NCI-H774 (cell line): ENCODE results near the gene PHLDA1.
"Not testable (repeated sequence)": the region's sequence is repeated elsewhere in the genome, so short reads cannot be mapped to it uniquely, and the experiment has no call there.

Source experiments
- DNase-seq: peaks from one replicate; lab custom pipeline; 2025; lab: John Stamatoyannopoulos, UW

PHLDA1 gene

GRCh38 chr12:76018111-76018510, 13.5 kb downstream of the PHLDA1 start:
- no peak for DNase-seq

DNA sequence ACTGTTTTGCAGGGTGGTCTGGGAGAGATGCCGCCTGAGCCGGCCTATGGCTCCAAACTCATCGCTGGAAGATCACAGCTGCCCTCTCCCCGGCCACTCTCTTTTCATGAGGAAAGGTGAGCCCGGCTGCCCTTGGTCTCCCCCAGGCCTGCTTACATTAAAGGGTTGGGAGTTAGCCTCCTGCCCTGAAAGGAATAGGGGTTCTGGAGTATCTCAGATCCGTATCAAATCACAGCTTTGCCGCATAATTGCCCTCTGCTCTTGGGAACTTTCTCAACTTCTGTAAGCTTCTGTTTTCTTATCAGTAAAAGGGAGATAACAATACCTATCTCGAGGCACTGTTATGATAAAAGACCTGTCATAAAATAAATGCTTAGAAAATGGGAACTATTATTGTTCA, 17.6 kb downstream of the PHLDA1 start:
- no peak for DNase-seq

DNA sequence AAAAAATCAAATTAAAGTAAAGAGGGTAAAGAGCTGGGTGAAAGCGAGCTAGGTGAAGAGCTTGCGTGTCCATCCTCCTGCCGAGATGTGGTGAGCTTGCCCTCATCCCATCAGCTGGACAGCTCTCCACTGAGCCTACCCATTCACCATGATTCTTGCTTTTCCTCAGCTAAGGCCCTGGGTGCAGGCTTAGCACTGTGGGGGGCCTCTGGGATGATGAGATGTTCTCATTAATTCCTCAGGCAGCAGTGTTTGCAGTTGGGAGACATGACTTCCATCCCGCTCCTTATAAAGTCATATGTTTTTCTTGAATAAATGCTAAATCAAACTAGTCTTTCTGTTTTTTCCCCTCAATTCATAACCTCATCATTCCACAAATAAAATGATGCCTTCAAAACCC, 18.0 kb downstream of the PHLDA1 start:
- no peak for DNase-seq

- DNase-seq: no peak
These were observed 18.9 kb downstream of the PHLDA1 start for GRCh38 chr12:76012644-76013043.

GRCh38 chr12:76010732-76011458, 20.7 kb downstream of the PHLDA1 start:
- no peak for DNase-seq

DNA sequence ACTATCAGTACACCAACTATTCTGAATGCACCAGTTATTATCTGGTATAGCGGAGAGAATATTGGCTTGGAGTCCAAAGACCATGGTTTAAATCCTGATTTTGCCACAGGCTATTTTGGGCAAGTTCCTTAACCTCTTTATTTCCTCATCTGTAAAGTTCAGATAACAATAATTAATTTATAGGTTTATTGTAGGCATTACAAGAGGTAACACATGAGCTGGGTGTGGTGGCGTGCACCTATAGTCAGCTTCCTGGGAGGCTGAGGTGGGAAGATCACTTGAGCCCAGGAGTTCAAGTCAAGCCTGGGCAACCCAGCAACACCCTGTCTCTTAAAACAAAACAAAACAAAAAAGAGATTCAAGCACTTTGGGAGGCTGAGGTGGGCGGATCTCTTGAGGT, 23.1 kb downstream of the PHLDA1 start:
- no peak for DNase-seq

- no peak for DNase-seq
These were observed 23.9 kb downstream of the PHLDA1 start for GRCh38 chr12:76007640-76008039.

DNA sequence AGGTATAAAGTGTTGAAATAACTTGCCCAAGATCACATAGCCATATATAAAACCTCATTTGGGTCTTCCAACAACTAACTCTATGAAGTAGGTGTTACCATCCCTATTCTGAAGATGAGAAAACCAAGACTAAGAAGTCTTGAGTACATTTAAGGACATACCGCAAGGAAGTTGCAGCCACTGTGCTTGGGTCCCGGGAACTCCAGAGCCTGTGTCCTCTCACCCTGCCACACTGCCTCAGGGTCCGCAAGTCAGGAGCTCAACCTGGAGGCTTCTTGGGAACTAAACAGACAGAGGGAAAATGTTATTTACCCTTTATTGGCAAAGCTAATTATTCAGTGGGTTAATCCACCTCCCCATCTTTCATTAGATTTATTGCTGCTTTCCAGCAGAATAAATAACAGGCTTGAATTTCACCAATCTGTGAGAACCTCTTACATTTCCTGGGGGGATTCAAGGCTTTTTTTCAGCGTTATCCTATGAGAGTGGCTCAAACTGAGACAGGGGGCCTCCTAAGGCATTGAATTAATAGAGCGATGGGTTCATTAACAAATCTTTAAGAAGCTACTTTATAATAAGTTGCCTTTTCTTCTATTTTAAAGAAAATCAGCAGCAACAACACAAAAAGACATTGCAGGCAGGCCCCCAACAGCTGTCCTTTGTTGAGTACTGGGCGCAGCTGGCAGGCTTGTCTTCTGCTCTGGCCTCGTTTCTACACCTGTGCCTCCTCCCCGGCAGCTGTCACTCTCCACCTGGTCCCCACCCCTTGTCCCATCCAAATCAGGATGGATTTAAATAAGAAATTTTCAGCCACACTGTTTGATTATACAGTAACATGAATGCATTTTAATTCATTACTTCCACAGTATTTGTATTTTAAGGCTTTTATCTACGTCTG, 25.3 kb downstream of the PHLDA1 start:
- no peak for DNase-seq

GRCh38 chr12:76003355-76003638, 28.3 kb downstream of the PHLDA1 start:
- DNase-seq: no peak

- DNase-seq: no peak
These were observed 28.8 kb downstream of the PHLDA1 start for GRCh38 chr12:76002598-76003354.

GRCh38 chr12:75998292-75999063, 33.1 kb downstream of the PHLDA1 start:
- DNase-seq: no peak

- no peak for DNase-seq
These were observed 33.9 kb downstream of the PHLDA1 start for GRCh38 chr12:75997658-75998057.

GRCh38 chr12:75996861-75997447, 34.6 kb downstream of the PHLDA1 start:
- DNase-seq: no peak

GRCh38 chr12:75995691-75996090, 35.9 kb downstream of the PHLDA1 start:
- no peak for DNase-seq

GRCh38 chr12:75994069-75994740, 37.4 kb downstream of the PHLDA1 start:
- no peak for DNase-seq

- DNase-seq: no peak
These were observed 39.8 kb downstream of the PHLDA1 start for GRCh38 chr12:75991753-75992152.

GRCh38 chr12:75990189-75990912, 41.2 kb downstream of the PHLDA1 start:
- no peak for DNase-seq

GRCh38 chr12:75987709-75988108, 43.9 kb downstream of the PHLDA1 start:
- DNase-seq: not testable (repeated sequence)

GRCh38 chr12:75986001-75986746, 45.4 kb downstream of the PHLDA1 start:
- DNase-seq: peak; percentile 28

DNA sequence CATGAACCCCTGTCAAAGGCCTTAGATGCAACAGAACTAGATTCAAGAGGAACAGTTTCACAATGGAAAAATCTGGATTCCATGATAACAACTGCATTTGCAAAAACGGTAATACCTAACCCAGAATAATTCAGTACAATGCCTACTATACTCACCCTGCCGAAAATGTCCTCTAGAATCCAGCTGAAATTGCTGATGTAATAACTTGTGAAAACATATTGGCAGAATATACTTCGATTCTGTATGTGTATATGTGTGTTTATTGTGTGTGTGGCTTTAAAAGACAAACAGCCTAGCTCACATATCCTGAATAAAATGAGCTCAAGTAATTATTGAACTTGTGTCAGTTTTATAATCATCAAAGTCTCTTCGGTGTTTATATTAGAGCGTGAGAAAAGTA, 46.0 kb downstream of the PHLDA1 start:
- no peak for DNase-seq
